ENCODE results near the gene CITED4.

CITED4 gene

GRCh38 chr1:40886318-40887011 is 24.3 kb upstream of the CITED4 start:
- DNase-seq (ENCODE audit: low read depth in 3 of 3): no peak

GRCh38 chr1:40884055-40884795 is 22.1 kb upstream of the CITED4 start:
- no peak for DNase-seq (ENCODE audit: low read depth in 3 of 3)

GRCh38 chr1:40880813-40881549 is 18.8 kb upstream of the CITED4 start:
- no peak for DNase-seq (ENCODE audit: low read depth in 3 of 3)

- no peak for DNase-seq (ENCODE audit: low read depth in 3 of 3)
Observed at GRCh38 chr1:40879482-40880175, 17.5 kb upstream of the CITED4 start.

GRCh38 chr1:40878906-40879305 is 16.7 kb upstream of the CITED4 start:
- DNase-seq (ENCODE audit: low read depth in 3 of 3): no peak

- no peak for DNase-seq (ENCODE audit: low read depth in 3 of 3)
Observed at GRCh38 chr1:40877698-40878097, 15.5 kb upstream of the CITED4 start.

- no peak for DNase-seq (ENCODE audit: low read depth in 3 of 3)
Observed at GRCh38 chr1:40876891-40877290, 14.7 kb upstream of the CITED4 start.

- DNase-seq (ENCODE audit: low read depth in 3 of 3): no peak
Observed at GRCh38 chr1:40876436-40876761, 14.2 kb upstream of the CITED4 start.

GRCh38 chr1:40873863-40874472 is 11.8 kb upstream of the CITED4 start:
- no peak for DNase-seq (ENCODE audit: low read depth in 3 of 3)

- no peak for DNase-seq (ENCODE audit: low read depth in 3 of 3)
Observed at GRCh38 chr1:40872276-40872675, 10.1 kb upstream of the CITED4 start.

GRCh38 chr1:40870135-40870728 is 8.1 kb upstream of the CITED4 start:
- DNase-seq (ENCODE audit: low read depth in 3 of 3): no peak

- no peak for DNase-seq (ENCODE audit: low read depth in 3 of 3)
Observed at GRCh38 chr1:40868051-40868723, 6.0 kb upstream of the CITED4 start.

GRCh38 chr1:40861224-40862003 is 749 bp downstream of the CITED4 start:
- DNase-seq (ENCODE audit: low read depth in 3 of 3): no peak

GRCh38 chr1:40860706-40861223 is 1.4 kb downstream of the CITED4 start:
- no peak for DNase-seq (ENCODE audit: low read depth in 3 of 3)

- no peak for DNase-seq (ENCODE audit: low read depth in 3 of 3)
Observed at GRCh38 chr1:40858856-40859416, 3.2 kb downstream of the CITED4 start.

- DNase-seq (ENCODE audit: low read depth in 3 of 3): no peak
Observed at GRCh38 chr1:40857737-40858136, 4.4 kb downstream of the CITED4 start.

GRCh38 chr1:40856656-40857302 is 5.4 kb downstream of the CITED4 start:
- DNase-seq (ENCODE audit: low read depth in 3 of 3): no peak

- DNase-seq (ENCODE audit: low read depth in 3 of 3): no peak
Observed at GRCh38 chr1:40856116-40856515, 6.0 kb downstream of the CITED4 start.

- DNase-seq (ENCODE audit: low read depth in 3 of 3): no peak
Observed at GRCh38 chr1:40855513-40855912, 6.7 kb downstream of the CITED4 start.

All from stimulated activated CD4-positive, alpha-beta T cell treated with anti-CD3 and anti-CD28 coated beads, TNF-alpha, amount 100 ng/mL, for 24 hours (primary cell).